Measurements from ENCODE around the gene TMEM131.

The TMEM131 gene

DNA sequence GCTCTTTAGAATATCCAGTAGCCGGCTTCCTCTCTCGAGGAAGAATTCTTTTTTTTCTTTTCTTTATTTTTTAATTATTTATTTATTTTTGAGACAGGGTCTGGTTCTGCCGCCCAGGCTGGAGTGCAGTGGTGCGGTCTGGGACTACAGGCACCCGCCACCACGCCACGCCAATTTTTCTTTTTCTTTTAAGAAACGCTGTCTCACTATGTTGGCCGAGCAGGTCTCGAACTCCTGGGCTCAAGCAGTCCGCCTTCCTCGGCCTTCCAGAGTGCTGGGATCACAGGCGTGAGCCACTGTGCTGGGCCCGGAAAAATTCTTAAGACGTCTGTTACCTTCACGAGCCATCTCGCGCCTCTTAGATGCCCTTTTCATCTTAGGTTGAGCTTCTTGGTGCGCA, 931 bp upstream of the TMEM131 start:
- H3K4me3 ChIP-seq (ENCODE audit: low read length): peak overlapping the region; percentile 88
- TF ChIP-seq CTCF (conservative IDR thresholded peaks at IDR 0.05; ENCODE audit: low read length): no peak
- no peak for DNase-seq (ENCODE audit: low read depth)

DNA sequence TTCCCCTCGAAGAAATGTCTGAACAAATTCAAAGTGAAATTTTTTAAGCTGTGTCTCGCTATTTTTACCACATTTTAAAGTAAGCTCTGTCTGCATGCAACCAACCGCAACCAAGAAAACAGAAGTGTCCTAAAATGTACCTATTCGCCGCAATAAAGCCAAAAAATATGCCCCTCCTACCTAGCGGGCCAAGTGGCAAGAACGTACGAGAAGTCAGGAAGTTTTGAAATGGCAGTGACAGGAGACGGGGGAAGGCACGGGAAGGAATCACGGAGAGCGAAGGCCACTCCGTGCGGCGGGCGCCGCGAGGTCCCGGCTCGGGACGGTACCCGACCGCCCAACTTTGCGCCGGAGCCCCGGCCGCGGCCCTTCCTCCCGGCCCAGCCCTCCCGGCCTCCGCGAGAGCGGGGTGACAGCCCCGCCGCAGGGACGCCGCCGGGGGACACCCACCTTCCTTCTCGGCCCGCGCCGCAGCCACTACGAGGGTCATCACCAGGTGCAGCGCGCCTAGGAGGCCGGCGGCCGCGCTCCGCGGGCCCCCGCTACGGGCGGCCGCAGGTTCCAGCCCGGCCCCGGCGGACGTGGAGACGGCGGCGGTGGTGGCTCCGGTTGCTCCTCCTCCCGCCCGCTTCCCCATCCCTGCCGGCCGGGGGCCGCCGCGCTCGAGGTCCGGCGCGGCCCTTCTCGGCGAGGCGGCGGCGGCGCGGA, 568 bp downstream of the TMEM131 start:
- no peak for TF ChIP-seq CTCF (conservative IDR thresholded peaks at IDR 0.05; ENCODE audit: low read length)
- peak overlapping the region; percentile 88 for H3K4me3 ChIP-seq (ENCODE audit: low read length)
- peak; percentile 40 for DNase-seq (ENCODE audit: low read depth)

DNA sequence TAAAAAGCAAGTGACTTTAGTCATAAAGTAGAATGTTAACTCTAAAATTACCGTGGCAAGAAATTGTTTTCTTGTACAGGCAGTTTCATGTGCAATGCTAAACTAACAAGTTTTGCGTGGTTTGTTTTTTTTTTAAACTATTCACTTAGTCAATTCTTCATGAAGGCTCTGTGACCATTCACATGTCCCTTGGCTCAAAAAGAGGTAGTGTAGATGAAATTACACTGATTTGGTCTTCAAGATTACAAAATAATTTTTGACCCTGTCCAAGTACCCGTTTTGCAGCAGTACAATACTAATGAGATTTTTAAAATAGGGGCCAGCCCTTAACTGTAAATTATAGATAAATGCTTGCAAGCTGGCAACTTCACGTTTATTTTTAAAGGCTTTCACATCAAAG, 1.3 kb downstream of the TMEM131 start:
- no peak for TF ChIP-seq CTCF (conservative IDR thresholded peaks at IDR 0.05; ENCODE audit: low read length)
- no peak for DNase-seq (ENCODE audit: low read depth)
- peak overlapping the region; percentile 88 for H3K4me3 ChIP-seq (ENCODE audit: low read length)

- H3K4me3 ChIP-seq (ENCODE audit: low read length): peak overlapping the region; percentile 88
- TF ChIP-seq CTCF (conservative IDR thresholded peaks at IDR 0.05; ENCODE audit: low read length): no peak
- no peak for DNase-seq (ENCODE audit: low read depth)
Measured at GRCh38 chr2:97993926-97994325, 1.8 kb downstream of the TMEM131 start.

- peak; percentile 9 for DNase-seq (ENCODE audit: low read depth)
- peak overlapping the region; percentile 88 for H3K4me3 ChIP-seq (ENCODE audit: low read length)
- no peak for TF ChIP-seq CTCF (conservative IDR thresholded peaks at IDR 0.05; ENCODE audit: low read length)
Measured at GRCh38 chr2:97992836-97993825, 2.6 kb downstream of the TMEM131 start.

- no peak overlapping the region for H3K4me3 ChIP-seq (ENCODE audit: low read length)
- DNase-seq (ENCODE audit: low read depth): no peak
- TF ChIP-seq CTCF (conservative IDR thresholded peaks at IDR 0.05; ENCODE audit: low read length): no peak
Measured at GRCh38 chr2:97991081-97991856, 4.5 kb downstream of the TMEM131 start.

Data from AG10803 (cell line).